ENCODE measurements around the gene TUBA1C.
A peak's percentile ranks its signal among the peaks of the same experiment; 100 is the strongest.

GRCh38 chr12:49296836-49297694, 32.2 kb downstream of the TUBA1C start:
- peak in 1 of 3 experiments; percentile 34 for TF ChIP-seq CTCF (optimal IDR thresholded peaks at IDR 0.05 in 1 of 3, IDR thresholded peaks at IDR 0.05 in 1 of 3, conservative IDR thresholded peaks at IDR 0.05 in 1 of 3; ENCODE audit: extremely low read depth in 1 of 3, insufficient read depth in 2 of 3, low read length in 3 of 3)
- peak; percentile 91 for TF ChIP-seq EZH2 (IDR thresholded peaks at IDR 0.05; ENCODE audit: low read length)
